Middle frontal gyrus (tissue), 1 donor: ENCODE results near the gene MOCOS.
"Not testable (repeated sequence)": the region's sequence is repeated elsewhere in the genome, so short reads cannot be mapped to it uniquely, and the experiment has no call there.

Source experiments
- DNase-seq: peaks from one replicate; pipeline ENCODE4 v3.0.0-alpha.2; 2015; ENCODE audit warnings: low spot score; ENCODE audit errors: extremely low spot score

The MOCOS gene

GRCh38 chr18:36199691-36200295 lies 12.5 kb downstream of the MOCOS start:
- DNase-seq: no peak

GRCh38 chr18:36200354-36200771 lies 13.1 kb downstream of the MOCOS start:
- no peak for DNase-seq

GRCh38 chr18:36201765-36202164 lies 14.5 kb downstream of the MOCOS start:
- no peak for DNase-seq

GRCh38 chr18:36203360-36203895 lies 16.1 kb downstream of the MOCOS start:
- DNase-seq: no peak

- no peak for DNase-seq
Measured at GRCh38 chr18:36205166-36205565, 17.9 kb downstream of the MOCOS start.

- DNase-seq: no peak
Measured at GRCh38 chr18:36207303-36207702, 20.0 kb downstream of the MOCOS start.

GRCh38 chr18:36207969-36208368 lies 20.7 kb downstream of the MOCOS start:
- not testable (repeated sequence) for DNase-seq

- DNase-seq: no peak
Measured at GRCh38 chr18:36211612-36212065, 24.3 kb downstream of the MOCOS start.

- DNase-seq: no peak
Measured at GRCh38 chr18:36212301-36213171, 25.2 kb downstream of the MOCOS start.

GRCh38 chr18:36214811-36215210 lies 27.5 kb downstream of the MOCOS start:
- DNase-seq: no peak

- DNase-seq: no peak
Measured at GRCh38 chr18:36215577-36215976, 28.3 kb downstream of the MOCOS start.

- DNase-seq: no peak
Measured at GRCh38 chr18:36217348-36217747, 30.1 kb downstream of the MOCOS start.

GRCh38 chr18:36229188-36229587 lies 41.9 kb downstream of the MOCOS start:
- no peak for DNase-seq

GRCh38 chr18:36240510-36240909 lies 53.2 kb downstream of the MOCOS start:
- DNase-seq: not testable (repeated sequence)

- no peak for DNase-seq
Measured at GRCh38 chr18:36241831-36242230, 54.5 kb downstream of the MOCOS start.

GRCh38 chr18:36247036-36247435 lies 59.7 kb downstream of the MOCOS start:
- no peak for DNase-seq

GRCh38 chr18:36249392-36249791 lies 62.1 kb downstream of the MOCOS start:
- no peak for DNase-seq

- DNase-seq: no peak
Measured at GRCh38 chr18:36250827-36251226, 63.5 kb downstream of the MOCOS start.

GRCh38 chr18:36255072-36255698 lies 67.9 kb downstream of the MOCOS start:
- no peak for DNase-seq

GRCh38 chr18:36256094-36256493 lies 68.8 kb downstream of the MOCOS start:
- no peak for DNase-seq

GRCh38 chr18:36262971-36263370 lies 75.7 kb downstream of the MOCOS start:
- no peak for DNase-seq

- DNase-seq: no peak
Measured at GRCh38 chr18:36264283-36264682, 77.0 kb downstream of the MOCOS start.
